Spinal cord (tissue), 10 donors: ENCODE measurements around the gene RIN1. TPM values are rescaled to one million over a fixed set of nuclear protein-coding genes. Genes with fewer than 3 reads are reported as not detected.

Source experiments
- DNase-seq, 6 donors: peaks; one replicate each; pipeline versions ENCODE4 v3.0.0 to v3.0.0-alpha.2; 2013 to 2015; ENCODE audit warnings: low spot score in 6 of 6, low read depth in 4 of 6
- H3K27ac ChIP-seq: one replicate; pipeline ENCODE4 v1.5.1; 2013; ENCODE audit warnings: low read depth, low read length, control low read depth
- H3K27me3 ChIP-seq: one replicate; pipeline ENCODE4 v1.6.1; 2013; ENCODE audit warnings: low read length; ENCODE audit not compliant: control insufficient read depth, insufficient read depth
- H3K36me3 ChIP-seq: one replicate; pipeline ENCODE4 v1.6.1; 2013; ENCODE audit warnings: low read length; ENCODE audit not compliant: control insufficient read depth, insufficient read depth
- H3K4me1 ChIP-seq: one replicate; pipeline ENCODE4 v1.6.1; 2013; ENCODE audit warnings: low read length; ENCODE audit not compliant: control insufficient read depth, insufficient read depth
- H3K4me3 ChIP-seq: one replicate; pipeline ENCODE4 v1.5.1; 2013; ENCODE audit warnings: low read depth, low read length, control low read depth
- H3K9me3 ChIP-seq: one replicate; pipeline ENCODE4 v1.6.1; 2013; ENCODE audit warnings: low read length; ENCODE audit not compliant: control insufficient read depth, insufficient read depth
- WGBS: methylation state at CpG from one replicate; pipeline ENCODE4 v1.1.5; 2013; ENCODE audit warnings: missing lambda C conversion rate; ENCODE audit not compliant: insufficient coverage; 5-methylcytosine and 5-hydroxymethylcytosine counted together
- polyA plus RNA-seq, 2 donors: library from polyadenylated mRNA; unstranded; fragments of 120-200 nt; gene quantifications; one replicate each; pipeline ENCODE4 v1.2.1, GENCODE V29; 2013; ENCODE audit not compliant: insufficient read length in 2 of 2
- total RNA-seq, 2 donors: library from RNA; depleted of rRNA in 1 of 2; stranded (reverse); fragments of 120-200 nt in 1 of 2; fragments of >200 nt in 1 of 2; gene quantifications; one replicate each; pipeline versions ENCODE4 v1.2.3 to v1.2.4, GENCODE V29; 2013 to 2014
- donor health status: healthy.

RIN1 gene
- total and polyA plus RNA-seq, 4 donors, result 0.79 to 3.2 (median 2.3) TPM

DNA sequence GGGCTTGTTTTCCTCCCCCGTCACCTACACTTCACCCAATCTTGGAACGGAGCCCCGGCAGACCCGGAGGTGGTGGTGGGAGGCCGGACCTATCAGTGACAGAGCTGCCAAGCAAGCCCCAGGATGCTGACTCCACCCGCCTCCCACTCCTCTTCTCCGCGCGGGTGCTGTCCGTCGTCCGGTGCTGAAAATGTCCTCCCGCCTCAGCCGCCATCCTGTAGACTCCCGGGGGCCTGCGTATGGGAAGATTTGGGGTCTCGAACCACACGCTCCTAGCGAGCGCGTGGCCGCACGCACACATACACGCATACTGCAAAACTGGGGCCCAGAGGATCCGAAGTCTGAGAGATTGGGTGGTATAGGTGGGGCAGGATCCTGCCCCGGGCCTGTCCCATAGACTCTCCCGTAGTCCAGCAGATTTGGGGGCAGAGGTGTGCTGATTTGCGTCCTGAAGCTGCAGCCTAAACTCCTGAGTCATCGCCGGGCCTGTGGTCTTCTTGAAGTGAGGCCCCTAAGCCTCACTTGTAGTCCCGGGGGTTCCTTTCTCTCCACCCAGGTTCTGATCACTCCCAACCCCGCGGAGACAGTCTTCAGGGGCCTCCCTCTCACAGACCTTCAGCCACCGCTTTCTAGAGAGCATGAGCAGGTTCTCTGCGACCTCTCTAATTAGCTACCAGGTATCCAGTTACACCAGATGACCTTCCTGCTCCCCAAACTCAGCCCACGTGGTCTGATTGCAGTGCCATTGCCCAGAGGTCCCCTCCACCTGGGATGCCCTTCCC is 46.5 kb downstream of the RIN1 start:
- peak overlapping the region; percentile 97 for H3K4me3 ChIP-seq
- peak overlapping the region; percentile 99 for H3K27ac ChIP-seq
- DNase-seq, result no peak
- H3K9me3 ChIP-seq, result no peaks in the 10 kb centered on the region
- 11% methylated on average over 34 of the region's 36 CpGs for WGBS
- H3K4me1 ChIP-seq, result peaks cover 54% of the 10 kb centered on the region
- H3K27me3 ChIP-seq, result peaks cover 13% of the 10 kb centered on the region
- H3K36me3 ChIP-seq, result peaks cover 34% of the 10 kb centered on the region

- H3K9me3 ChIP-seq, result no peaks in the 10 kb centered on the region
- peak within 1 kb of the TSS; percentile 97 for H3K4me3 ChIP-seq
- peak within 1 kb of the TSS; percentile 99 for H3K27ac ChIP-seq
- H3K36me3 ChIP-seq, result peaks cover 34% of the 10 kb centered on the region
- WGBS, result under 1% methylated on average over 86 of the region's 87 CpGs
- H3K4me1 ChIP-seq, result peaks cover 56% of the 10 kb centered on the region
- peak; percentile 93 to 100 (median 98) for DNase-seq
- H3K27me3 ChIP-seq, result peaks cover 13% of the 10 kb centered on the region
These were observed 47.3 kb downstream of the RIN1 start, which contains the start of gene YIF1A for GRCh38 chr11:66288671-66289547. Gene YIF1A (minus strand): TSS chr11:66289143. CDS start chr11:66288985, 158 bp downstream.

DNA sequence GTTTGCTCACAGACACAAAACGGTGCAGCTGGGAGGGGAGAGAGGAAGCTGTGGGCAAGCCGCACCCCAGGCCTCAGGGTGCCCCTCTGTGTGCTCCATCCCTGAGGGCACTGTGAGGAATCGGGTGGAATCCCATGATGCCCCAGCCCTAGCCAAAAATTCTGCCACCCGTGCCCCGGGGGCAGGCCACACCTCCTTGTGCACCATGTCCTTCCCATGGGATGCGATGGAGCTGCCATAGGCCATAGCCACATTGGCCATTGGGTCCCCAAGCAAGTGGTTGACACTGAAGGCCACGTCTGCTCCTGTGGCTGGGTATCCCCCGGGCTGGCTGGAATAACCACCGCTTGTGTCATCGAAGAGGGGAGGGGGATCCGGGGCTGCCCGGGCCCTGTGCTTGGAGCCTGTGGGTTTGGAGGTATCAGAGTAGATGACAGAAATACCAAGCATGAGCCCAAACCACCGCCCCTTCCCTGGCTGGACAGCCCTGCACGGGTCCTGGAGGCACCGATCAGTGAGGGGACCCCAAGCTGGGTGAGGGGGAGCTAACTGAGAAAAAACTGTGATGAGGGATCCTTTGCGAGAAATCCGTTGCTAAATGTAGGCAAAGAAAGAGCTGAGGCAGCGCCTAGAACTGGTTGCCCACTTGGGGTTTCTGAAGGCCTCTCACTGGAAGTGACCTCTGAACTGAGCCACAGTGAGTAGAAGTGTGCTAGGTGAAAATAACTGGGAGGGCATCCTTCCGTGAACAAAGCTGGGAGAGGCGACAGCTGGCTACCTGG is 48.2 kb downstream of the RIN1 start:
- Histone ChIP-seq H3K27ac (peak overlapping the region; percentile 99), H3K4me1 (peaks cover 60% of the 10 kb centered on the region), H3K27me3 (peaks cover 10% of the 10 kb centered on the region), H3K4me3 (peak overlapping the region; percentile 90), H3K9me3 (no peaks in the 10 kb centered on the region), H3K36me3 (peaks cover 41% of the 10 kb centered on the region)
- peak in 1 of 6 donors; percentile 64 for DNase-seq
- 34% methylated on average over 18 of the region's 20 CpGs for WGBS

- 66% methylated on average over 7 of the region's 10 CpGs for WGBS
- H3K4me3 ChIP-seq, result no peak overlapping the region
- peaks cover 60% of the 10 kb centered on the region for H3K4me1 ChIP-seq
- H3K27ac ChIP-seq, result no peak overlapping the region
- H3K36me3 ChIP-seq, result peaks cover 48% of the 10 kb centered on the region
- peaks cover 3% of the 10 kb centered on the region for H3K27me3 ChIP-seq
- DNase-seq, result no peak
- H3K9me3 ChIP-seq, result no peaks in the 10 kb centered on the region
These were observed 48.9 kb downstream of the RIN1 start for GRCh38 chr11:66287211-66287888.

DNA sequence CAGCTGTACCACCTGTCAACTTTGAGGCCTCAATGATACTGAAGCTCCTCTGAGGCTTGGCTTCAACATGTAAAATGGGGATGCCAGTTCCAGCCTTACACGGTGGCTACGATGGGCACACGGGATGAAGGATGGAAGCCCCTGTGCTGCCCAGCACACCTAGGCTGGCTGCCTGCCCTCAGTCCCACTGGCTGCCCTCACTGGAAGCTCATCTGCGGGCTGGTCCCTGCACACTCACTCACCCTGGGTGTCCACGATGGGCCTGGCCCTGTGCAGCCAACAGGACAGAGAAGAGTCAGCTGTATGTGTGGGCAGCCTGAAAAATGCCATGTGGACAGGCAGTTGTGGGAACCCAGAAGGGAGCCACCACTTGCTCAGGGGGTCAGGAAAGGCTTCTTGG is 49.5 kb downstream of the RIN1 start:
- H3K27ac ChIP-seq, result no peak overlapping the region
- no peaks in the 10 kb centered on the region for H3K9me3 ChIP-seq
- peaks cover 62% of the 10 kb centered on the region for H3K4me1 ChIP-seq
- H3K36me3 ChIP-seq, result peaks cover 52% of the 10 kb centered on the region
- 85% methylated on average over 5 of the region's 5 CpGs for WGBS
- DNase-seq, result no peak
- peaks cover 2% of the 10 kb centered on the region for H3K27me3 ChIP-seq
- no peak overlapping the region for H3K4me3 ChIP-seq

DNA sequence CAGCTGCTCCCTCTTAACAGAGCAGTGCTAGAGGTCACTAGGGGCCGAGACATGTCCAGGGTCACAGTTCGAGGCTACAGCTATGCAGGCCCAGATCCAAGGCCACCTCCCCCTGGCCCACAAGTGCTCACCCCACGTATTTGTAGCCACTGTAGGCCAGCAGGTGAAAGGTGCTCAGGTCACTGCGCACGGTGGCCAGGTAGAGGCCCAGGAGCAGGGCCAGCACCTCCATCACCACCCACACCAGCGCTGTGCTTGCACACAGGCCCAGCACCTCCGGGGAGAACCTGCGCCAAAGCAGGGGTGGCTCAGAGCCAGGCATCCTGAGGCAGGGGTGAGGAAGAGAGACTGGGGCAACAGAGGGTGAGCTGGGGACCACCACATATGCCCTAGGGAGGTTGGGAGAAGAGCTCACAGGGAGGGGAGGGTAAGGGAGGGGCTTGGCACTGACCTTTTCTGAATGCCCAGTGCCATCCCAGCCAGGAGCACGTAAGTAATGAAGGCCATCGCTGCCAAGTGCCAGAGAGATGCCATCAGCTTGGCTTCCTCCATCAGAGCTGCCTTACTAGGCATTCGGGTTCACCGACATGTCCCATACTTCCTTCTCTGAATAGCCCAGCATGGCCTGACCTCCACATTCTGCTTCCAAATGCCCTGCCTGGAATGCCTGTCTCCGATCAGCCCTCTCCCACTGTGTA is 50.8 kb downstream of the RIN1 start:
- peaks cover 69% of the 10 kb centered on the region for H3K4me1 ChIP-seq
- no peak for DNase-seq
- no peaks in the 10 kb centered on the region for H3K9me3 ChIP-seq
- 78% methylated on average over 10 of the region's 13 CpGs for WGBS
- H3K36me3 ChIP-seq, result peaks cover 59% of the 10 kb centered on the region
- no peak overlapping the region for H3K27ac ChIP-seq
- no peaks in the 10 kb centered on the region for H3K27me3 ChIP-seq
- no peak overlapping the region for H3K4me3 ChIP-seq

DNA sequence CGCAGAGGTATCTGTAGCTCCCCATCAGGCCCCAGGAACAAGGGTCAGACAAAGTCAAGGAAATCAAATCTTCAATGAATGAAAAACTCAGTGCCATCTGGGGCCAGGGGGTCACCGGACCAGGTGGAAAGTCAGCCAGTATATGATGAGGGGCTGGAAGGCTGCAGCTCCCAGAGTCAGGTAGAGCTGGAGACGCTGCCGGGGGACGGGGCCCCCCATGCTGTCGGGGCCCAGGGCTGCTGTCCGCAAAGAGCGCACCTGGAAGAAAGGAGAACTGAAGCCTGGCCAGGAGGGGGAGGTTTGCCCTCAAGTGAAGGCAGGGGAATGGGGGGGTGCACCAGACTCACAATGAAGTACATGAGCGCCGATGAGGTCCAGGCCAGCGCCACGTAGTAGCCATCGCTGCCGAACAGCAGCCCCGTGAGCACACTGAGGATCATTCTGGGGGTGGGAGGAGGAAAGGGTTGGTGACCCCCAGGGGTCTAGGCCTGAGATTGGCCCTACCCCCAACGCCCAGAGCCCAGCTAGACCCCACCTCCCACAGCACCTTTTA is 51.6 kb downstream of the RIN1 start:
- Histone ChIP-seq H3K4me3 (no peak overlapping the region), H3K4me1 (peaks cover 69% of the 10 kb centered on the region), H3K27ac (no peak overlapping the region), H3K9me3 (no peaks in the 10 kb centered on the region), H3K36me3 (peaks cover 62% of the 10 kb centered on the region), H3K27me3 (no peaks in the 10 kb centered on the region)
- WGBS, result 96% methylated on average over 11 of the region's 16 CpGs
- no peak for DNase-seq

DNA sequence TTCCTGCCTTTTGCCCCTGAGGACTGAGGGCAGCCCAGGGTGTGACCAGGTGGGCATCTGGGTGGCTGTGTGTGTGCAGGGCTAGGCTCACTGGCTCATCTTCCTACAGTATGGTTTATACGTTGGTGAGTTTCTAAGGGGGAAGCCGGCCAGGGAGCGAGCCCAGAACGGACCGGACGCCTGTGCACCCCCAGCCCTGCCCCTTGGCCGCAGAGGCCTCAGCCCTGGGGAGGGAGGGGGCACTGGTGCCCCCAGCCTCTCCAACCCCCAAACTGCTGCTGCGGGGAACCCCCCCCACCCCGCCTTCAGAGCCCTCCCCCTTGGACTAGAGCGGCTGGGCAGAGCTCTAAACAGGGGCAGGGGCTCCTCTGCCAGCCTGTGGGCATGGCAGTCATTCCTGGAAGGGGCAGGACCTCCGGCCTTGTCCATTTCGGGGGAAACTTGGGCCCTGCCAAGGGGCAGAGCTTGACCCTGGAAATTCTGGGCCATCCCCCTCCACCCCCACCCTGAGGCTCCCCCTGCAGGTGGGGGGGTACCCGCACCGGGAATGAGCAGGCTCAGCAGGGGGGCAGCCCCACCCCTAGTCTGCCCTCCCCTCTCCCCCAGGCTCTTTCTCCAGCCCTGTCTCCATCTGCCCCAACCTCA is 52.7 kb downstream of the RIN1 start:
- no peak for DNase-seq
- Histone ChIP-seq H3K36me3 (peaks cover 62% of the 10 kb centered on the region), H3K4me1 (peaks cover 74% of the 10 kb centered on the region), H3K27ac (no peak overlapping the region), H3K27me3 (no peaks in the 10 kb centered on the region), H3K4me3 (no peak overlapping the region), H3K9me3 (no peaks in the 10 kb centered on the region)
- WGBS, result 88% methylated on average over 7 of the region's 14 CpGs
